Measurements from ENCODE around the gene ZNF563. TPM values are rescaled to one million over a fixed set of nuclear protein-coding genes. Genes with fewer than 3 reads are reported as not detected.

ZNF563 gene
- total RNA-seq (2021), result 0.15 and 0.26 TPM in 2 replicates
- percentile 25 among the genes with signal in this experiment for Bru-seq, nascent RNA
- BruChase-seq, experiment 1, labeled RNA remaining after a 2-hour chase, result percentile 21 among the genes with signal in this experiment
- BruChase-seq, experiment 2, labeled RNA remaining after a 6-hour chase, result percentile 22 among the genes with signal in this experiment
- long read RNA-seq, partial matches to known transcripts, result 0 of 1 reads
- long read RNA-seq, other reads (novel, unspliced or antisense), result 0 of 1 reads

- no TSS peak for BruUV-seq (replicated peaks)
- H3K4me3 ChIP-seq (ENCODE audit: low read depth, low read length, poor library complexity, severe bottlenecking), result peak within 1 kb of the TSS; percentile 61
- no peaks in the 10 kb centered on the region for H3K9me3 ChIP-seq (ENCODE audit: low read depth, low read length, poor library complexity, severe bottlenecking)
- TF ChIP-seq CTCF (conservative IDR thresholded peaks at IDR 0.05; ENCODE audit: low read depth, low read length) (no peak), EZH2 (IDR thresholded peaks at IDR 0.05; ENCODE audit: borderline replicate concordance, low read depth, low read length, poor library complexity, severe bottlenecking) (no peak)
- ChIA-PET POLR2A (ENCODE audit: low non-redundant PET) (no interaction called here), CTCF (interaction anchor here (1.2 kb wide), 1 partner anchor 274 kb away, joined by 4 read pairs; no protein-coding TSS in a partner anchor)
- peaks cover 5% of the 10 kb centered on the region for H3K27me3 ChIP-seq (replicated peaks; ENCODE audit: insufficient read depth, low read depth, low read length, poor library complexity)
- H3K4me1 ChIP-seq (ENCODE audit: insufficient read depth, low read length, poor library complexity, severe bottlenecking), result no peaks in the 10 kb centered on the region
- H3K36me3 ChIP-seq (ENCODE audit: insufficient read depth, low read length, poor library complexity, severe bottlenecking), result no peaks in the 10 kb centered on the region
- intact Hi-C loops (cut with micrococcal nuclease; ENCODE audit: unreplicated experiment), result no loop called here
- no peak within 1 kb of the TSS for H3K27ac ChIP-seq (ENCODE audit: low read depth, low read length, poor library complexity, severe bottlenecking)
- peak; percentile 93 for DNase-seq (ENCODE audit: low spot score)
These were observed at the start of gene ZNF563 for GRCh38 chr19:12333162-12334159. Gene ZNF563 (minus strand): TSS chr19:12333633. CDS start chr19:12333482, 151 bp downstream.

- Histone ChIP-seq H3K4me3 (ENCODE audit: low read depth, low read length, poor library complexity, severe bottlenecking) (no peak overlapping the region), H3K27me3 (replicated peaks; ENCODE audit: insufficient read depth, low read depth, low read length, poor library complexity) (no peaks in the 10 kb centered on the region), H3K4me1 (ENCODE audit: insufficient read depth, low read length, poor library complexity, severe bottlenecking) (no peaks in the 10 kb centered on the region), H3K27ac (ENCODE audit: low read depth, low read length, poor library complexity, severe bottlenecking) (no peak overlapping the region), H3K9me3 (ENCODE audit: low read depth, low read length, poor library complexity, severe bottlenecking) (peaks cover 15% of the 10 kb centered on the region), H3K36me3 (ENCODE audit: insufficient read depth, low read length, poor library complexity, severe bottlenecking) (no peaks in the 10 kb centered on the region)
- no TSS peak for BruUV-seq (replicated peaks)
- intact Hi-C loops (cut with micrococcal nuclease; ENCODE audit: unreplicated experiment), result no loop called here
- no peak for DNase-seq (ENCODE audit: low spot score)
- ChIA-PET CTCF (no interaction called here), POLR2A (ENCODE audit: low non-redundant PET) (no interaction called here)
- TF ChIP-seq CTCF (conservative IDR thresholded peaks at IDR 0.05; ENCODE audit: low read depth, low read length), result no peak
- no peak for TF ChIP-seq EZH2 (IDR thresholded peaks at IDR 0.05; ENCODE audit: borderline replicate concordance, low read depth, low read length, poor library complexity, severe bottlenecking)
These were observed 47.0 kb upstream of the ZNF563 start for GRCh38 chr19:12380444-12380737.

GRCh38 chr19:12379732-12380443 is 46.5 kb upstream of the ZNF563 start:
- no TSS peak for BruUV-seq (replicated peaks)
- H3K27ac ChIP-seq (ENCODE audit: low read depth, low read length, poor library complexity, severe bottlenecking), result no peak overlapping the region
- POLR2A ChIA-PET (ENCODE audit: low non-redundant PET), result no interaction called here
- H3K27me3 ChIP-seq (replicated peaks; ENCODE audit: insufficient read depth, low read depth, low read length, poor library complexity), result no peaks in the 10 kb centered on the region
- intact Hi-C loops (cut with micrococcal nuclease; ENCODE audit: unreplicated experiment), result no loop called here
- no peak for DNase-seq (ENCODE audit: low spot score)
- no peaks in the 10 kb centered on the region for H3K36me3 ChIP-seq (ENCODE audit: insufficient read depth, low read length, poor library complexity, severe bottlenecking)
- H3K4me3 ChIP-seq (ENCODE audit: low read depth, low read length, poor library complexity, severe bottlenecking), result no peak overlapping the region
- peaks cover 15% of the 10 kb centered on the region for H3K9me3 ChIP-seq (ENCODE audit: low read depth, low read length, poor library complexity, severe bottlenecking)
- CTCF ChIA-PET, result no interaction called here
- H3K4me1 ChIP-seq (ENCODE audit: insufficient read depth, low read length, poor library complexity, severe bottlenecking), result no peaks in the 10 kb centered on the region
- no peak for TF ChIP-seq CTCF (conservative IDR thresholded peaks at IDR 0.05; ENCODE audit: low read depth, low read length)
- no peak for TF ChIP-seq EZH2 (IDR thresholded peaks at IDR 0.05; ENCODE audit: borderline replicate concordance, low read depth, low read length, poor library complexity, severe bottlenecking)
